ACHN (cell line): ENCODE results near the gene NT5C3B.
A peak's percentile ranks its signal among the peaks of the same experiment; 100 is the strongest.
"Not testable (repeated sequence)": the region's sequence is repeated elsewhere in the genome, so short reads cannot be mapped to it uniquely, and the experiment has no call there.

Experiments used
- DNase-seq: peaks from one replicate; pipeline ENCODE4 v3.0.0-alpha.2; 2015
- in situ Hi-C: cut with HindIII; loops from 2 replicates; pipeline ENCODE4 v1.10.0; 2017; ENCODE audit warnings: low sequenced_read_pairs, low pct_ligation_motif_present, low pct_unique_long_range_greater_than_20kb

The NT5C3B gene

GRCh38 chr17:41793784-41794539, 42.1 kb downstream of the NT5C3B start:
- no peak for DNase-seq
- in situ Hi-C loops, result no loop called here

- peak; percentile 60 for DNase-seq
- in situ Hi-C loops, result no loop called here
Measured at GRCh38 chr17:41792845-41793783, 42.9 kb downstream of the NT5C3B start.

GRCh38 chr17:41787021-41787418, 49.0 kb downstream of the NT5C3B start:
- in situ Hi-C loops, result no loop called here
- no peak for DNase-seq

- in situ Hi-C loops, result no loop called here
- peak; percentile 99 for DNase-seq
Measured at GRCh38 chr17:41786227-41787020, 49.6 kb downstream of the NT5C3B start, which contains the start of gene JUP. Gene JUP (minus strand): TSS chr17:41786711. CDS start chr17:41771854, 14,857 bp downstream.

GRCh38 chr17:41785859-41786226, 50.2 kb downstream of the NT5C3B start:
- DNase-seq, result no peak
- in situ Hi-C loops, result no loop called here

GRCh38 chr17:41785091-41785858, 50.8 kb downstream of the NT5C3B start:
- in situ Hi-C loops, result no loop called here

GRCh38 chr17:41784207-41784744, 51.8 kb downstream of the NT5C3B start:
- in situ Hi-C loops, result no loop called here

More at GRCh38 chr17:41785091-41785858, 50.8 kb downstream of the NT5C3B start:
- no peak for DNase-seq

GRCh38 chr17:41782142-41782541, 53.9 kb downstream of the NT5C3B start:
- DNase-seq, result no peak
- in situ Hi-C loops, result no loop called here

More at GRCh38 chr17:41784207-41784744, 51.8 kb downstream of the NT5C3B start:
- peak; percentile 51 for DNase-seq

GRCh38 chr17:41781404-41782110, 54.5 kb downstream of the NT5C3B start:
- in situ Hi-C loops, result no loop called here
- no peak for DNase-seq

GRCh38 chr17:41779954-41780353, 56.1 kb downstream of the NT5C3B start:
- DNase-seq, result no peak
- in situ Hi-C loops, result no loop called here

- peak; percentile 77 for DNase-seq
- in situ Hi-C loops, result no loop called here
Measured at GRCh38 chr17:41777574-41778188, 58.4 kb downstream of the NT5C3B start.

- in situ Hi-C loops, result no loop called here
- peak; percentile 94 for DNase-seq
Measured at GRCh38 chr17:41777157-41777573, 58.9 kb downstream of the NT5C3B start.

GRCh38 chr17:41776262-41776900, 59.7 kb downstream of the NT5C3B start:
- DNase-seq, in situ Hi-C loops: not testable (repeated sequence)

GRCh38 chr17:41775394-41776226, 60.4 kb downstream of the NT5C3B start:
- in situ Hi-C loops, result no loop called here
- DNase-seq, result no peak
